Choroid plexus epithelial cell (primary cell): ENCODE measurements around the gene REEP3.

Source experiments
- DNase-seq: peaks from one replicate; pipeline ENCODE4 v3.0.0-alpha.2; 2010; ENCODE audit warnings: low read depth
- H3K4me3 ChIP-seq: 2 replicates; pipeline ENCODE4 v1.5.1; 2011; ENCODE audit warnings: low read depth, mild to moderate bottlenecking, control low read depth, low read length, moderate library complexity
- CTCF ChIP-seq: conservative IDR thresholded peaks from 2 replicates; pipeline ENCODE4 v1.5.1; 2011; ENCODE audit warnings: low read depth, mild to moderate bottlenecking, control low read depth, inconsistent platforms, low read length, moderate library complexity

Gene REEP3

GRCh38 chr10:63505562-63505961 lies 15.6 kb upstream of the REEP3 start:
- TF ChIP-seq CTCF, result no peak
- DNase-seq, result no peak
- H3K4me3 ChIP-seq, result no peak overlapping the region

GRCh38 chr10:63506554-63506953 lies 14.6 kb upstream of the REEP3 start:
- no peak for TF ChIP-seq CTCF
- DNase-seq, result no peak
- H3K4me3 ChIP-seq, result no peak overlapping the region

- no peak for TF ChIP-seq CTCF
- DNase-seq, result peak; percentile 86
- H3K4me3 ChIP-seq, result no peak overlapping the region
Measured at GRCh38 chr10:63515002-63515763, 6.0 kb upstream of the REEP3 start.

GRCh38 chr10:63516207-63516606 lies 5.0 kb upstream of the REEP3 start:
- TF ChIP-seq CTCF, result no peak
- no peak for DNase-seq
- no peak overlapping the region for H3K4me3 ChIP-seq

- no peak overlapping the region for H3K4me3 ChIP-seq
- DNase-seq, result no peak
Measured at GRCh38 chr10:63518690-63519288, 2.4 kb upstream of the REEP3 start.

GRCh38 chr10:63521416-63522276 lies 445 bp downstream of the REEP3 start:
- no peak for TF ChIP-seq CTCF
- peak; percentile 78 for DNase-seq
- peak overlapping the region; percentile 79 for H3K4me3 ChIP-seq

More at GRCh38 chr10:63518690-63519288, 2.4 kb upstream of the REEP3 start:
- no peak for TF ChIP-seq CTCF
